Thoracic aorta (tissue), 2 donors: ENCODE results near the gene RAVER2. TPM values are rescaled to one million over a fixed set of nuclear protein-coding genes. Genes with fewer than 3 reads are reported as not detected.

Source experiments
- ATAC-seq: fragments of 150-250 bp; one replicate; pipeline ENCODE4 v1.8.0; 2017; ENCODE audit warnings: low read depth; ENCODE audit not compliant: insufficient number of reproducible peaks, low FRiP score
- DNase-seq: peaks from one replicate; pipeline ENCODE4 v3.0.0-alpha.2; 2020; ENCODE audit warnings: low spot score
- H3K27ac ChIP-seq, 2 donors: fragments of 200-600 bp; sonication (generic); 1 replicate in 1 of 2; 2 replicates in 1 of 2; pipeline ENCODE4 v1.5.1; 2016; ENCODE audit warnings: mild to moderate bottlenecking in 2 of 2, moderate library complexity in 2 of 2
- H3K27me3 ChIP-seq: fragments of 200-600 bp; sonication (generic); replicated peaks from 2 replicates; pipeline ENCODE4 v1.6.0; 2016; ENCODE audit warnings: mild to moderate bottlenecking; ENCODE audit not compliant: insufficient read depth
- H3K36me3 ChIP-seq: fragments of 200-600 bp; sonication (generic); one replicate; pipeline ENCODE4 v1.5.1; 2016
- H3K4me1 ChIP-seq, 2 donors: fragments of 200-600 bp; sonication (generic); 1 replicate in 1 of 2; 2 replicates in 1 of 2; pipeline versions ENCODE4 v1.5.1 to v1.6.0; 2016; ENCODE audit warnings: low read depth in 2 of 2, mild to moderate bottlenecking in 1 of 2; ENCODE audit not compliant: control insufficient read depth in 1 of 2
- H3K4me3 ChIP-seq: fragments of 200-600 bp; sonication (generic); 2 replicates; pipeline ENCODE4 v1.5.1; 2016; ENCODE audit warnings: mild to moderate bottlenecking
- H3K9me3 ChIP-seq: fragments of 200-600 bp; sonication (generic); 2 replicates; pipeline ENCODE4 v1.5.1; 2016
- CTCF ChIP-seq: fragments of 200-600 bp; sonication (generic); IDR thresholded peaks from one replicate; pipeline ENCODE4 v1.5.1; 2019; ENCODE audit warnings: antibody characterized with exemption
- total RNA-seq, 2 donors: library from RNA; depleted of rRNA; stranded (reverse); fragments of >200 nt; gene quantifications; one replicate each; pipeline versions ENCODE4 v1.1.0 to v1.2.3, GENCODE V29; 2016

Gene RAVER2
- total RNA-seq, 2 donors from 2014 or later = 17.2 to 18.3 TPM

DNA sequence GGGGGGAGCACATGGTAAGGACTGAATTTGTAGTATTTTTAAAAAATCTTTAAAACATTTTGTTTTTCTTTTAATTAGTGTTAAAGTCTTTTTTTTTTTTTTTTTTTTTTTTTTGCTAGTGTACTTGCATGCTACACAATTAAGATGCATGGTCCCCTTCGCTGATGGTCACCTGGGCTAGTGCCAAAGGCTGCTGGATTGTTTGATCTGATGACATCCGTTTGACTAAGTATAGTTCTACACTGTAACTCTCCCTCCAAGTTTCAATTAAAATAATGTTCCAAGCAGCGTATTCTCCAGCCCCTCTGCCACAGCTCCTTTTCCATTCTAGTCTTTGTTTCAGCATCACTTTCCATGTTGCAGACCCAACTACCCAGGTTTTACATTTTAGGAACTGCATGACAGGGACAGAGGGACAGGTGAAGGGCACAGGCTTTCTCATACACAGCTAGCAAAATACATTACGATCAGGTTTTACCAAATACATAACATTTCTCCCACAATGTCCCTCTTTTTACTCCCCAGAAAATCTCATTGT, 852 bp upstream of the RAVER2 start:
- Histone ChIP-seq H3K9me3 (no peaks in the 10 kb centered on the region), H3K27ac (peak overlapping the region; percentile 74 to 83), H3K36me3 (no peaks in the 10 kb centered on the region), H3K4me3 (peak overlapping the region; percentile 79), H3K4me1 (peaks cover 12 to 31% of the 10 kb centered on the region in 2 donors), H3K27me3 (no peaks in the 10 kb centered on the region)
- ATAC-seq (no peak), DNase-seq (no peak)
- TF ChIP-seq CTCF = no peak

DNA sequence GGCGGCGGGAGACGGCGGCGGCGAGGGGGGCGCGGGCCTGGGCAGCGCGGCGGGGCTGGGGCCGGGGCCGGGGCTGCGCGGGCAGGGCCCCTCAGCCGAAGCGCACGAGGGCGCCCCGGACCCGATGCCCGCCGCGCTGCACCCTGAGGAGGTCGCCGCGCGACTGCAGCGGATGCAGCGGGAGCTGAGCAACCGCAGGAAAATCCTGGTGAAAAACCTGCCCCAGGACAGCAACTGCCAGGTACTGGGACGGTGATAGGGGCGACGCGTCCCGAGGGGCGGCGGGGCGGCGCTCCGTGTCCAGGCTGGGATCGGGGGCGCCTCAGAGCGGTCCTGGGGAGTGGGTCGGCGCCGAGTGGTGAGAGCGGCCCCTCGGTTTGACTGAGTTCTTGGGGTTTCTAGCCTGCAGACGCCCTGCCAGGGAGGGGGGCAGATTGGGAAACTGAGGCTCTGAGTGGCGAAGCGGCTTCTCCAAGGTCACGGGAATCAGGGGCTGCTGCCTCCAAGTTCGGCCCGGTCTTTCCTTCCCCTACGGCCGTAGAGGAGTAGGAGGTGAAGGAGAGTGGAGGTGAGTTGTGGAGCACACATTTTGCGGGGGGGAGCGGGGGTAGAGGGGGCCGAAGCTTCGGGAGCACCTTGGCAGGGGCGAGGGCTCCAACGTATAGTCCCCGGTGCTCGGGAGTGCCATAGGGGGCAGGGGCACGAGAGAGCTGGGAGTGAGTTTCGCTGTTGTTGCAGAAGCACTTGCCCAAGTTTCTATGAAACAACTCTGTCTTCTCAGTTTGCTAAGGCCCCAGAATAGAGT, 508 bp downstream of the RAVER2 start:
- H3K36me3 ChIP-seq = no peaks in the 10 kb centered on the region
- H3K27me3 ChIP-seq = no peaks in the 10 kb centered on the region
- peak; percentile 22 for ATAC-seq
- peak overlapping the region; percentile 79 for H3K4me3 ChIP-seq
- peaks cover 12 to 33% of the 10 kb centered on the region in 2 donors for H3K4me1 ChIP-seq
- no peak for DNase-seq
- no peak for TF ChIP-seq CTCF
- no peaks in the 10 kb centered on the region for H3K9me3 ChIP-seq
- H3K27ac ChIP-seq = peak overlapping the region; percentile 74 to 83

GRCh38 chr1:64745986-64746940, 1.4 kb downstream of the RAVER2 start:
- ATAC-seq (no peak), DNase-seq (no peak)
- H3K9me3 ChIP-seq = no peaks in the 10 kb centered on the region
- H3K27me3 ChIP-seq = no peaks in the 10 kb centered on the region
- H3K4me3 ChIP-seq = peak overlapping the region; percentile 79
- no peak for TF ChIP-seq CTCF
- no peaks in the 10 kb centered on the region for H3K36me3 ChIP-seq
- H3K27ac ChIP-seq = peak overlapping the region; percentile 74 to 83
- peaks cover 11 to 39% of the 10 kb centered on the region in 2 donors for H3K4me1 ChIP-seq

- ATAC-seq (no peak), DNase-seq (no peak)
- Histone ChIP-seq H3K27me3 (no peaks in the 10 kb centered on the region), H3K27ac (no peak overlapping the region), H3K4me1 (peaks cover 7 to 41% of the 10 kb centered on the region in 2 donors), H3K4me3 (peak overlapping the region; percentile 20), H3K36me3 (no peaks in the 10 kb centered on the region), H3K9me3 (no peaks in the 10 kb centered on the region)
- no peak for TF ChIP-seq CTCF
Measured at GRCh38 chr1:64748222-64748621, 3.3 kb downstream of the RAVER2 start.

GRCh38 chr1:64748706-64749105, 3.8 kb downstream of the RAVER2 start:
- TF ChIP-seq CTCF = no peak
- DNase-seq = no peak
- H3K9me3 ChIP-seq = no peaks in the 10 kb centered on the region
- H3K27me3 ChIP-seq = no peaks in the 10 kb centered on the region
- H3K4me3 ChIP-seq = no peak overlapping the region
- H3K27ac ChIP-seq = no peak overlapping the region
- H3K4me1 ChIP-seq = peaks cover 7 to 41% of the 10 kb centered on the region in 2 donors
- ATAC-seq = no peak
- H3K36me3 ChIP-seq = no peaks in the 10 kb centered on the region
